K562 (cell line): ENCODE measurements around the gene GJB4. TPM values are rescaled to one million over a fixed set of nuclear protein-coding genes. Genes with fewer than 3 reads are reported as not detected.
A peak's percentile ranks its signal among the peaks of the same experiment; 100 is the strongest.

Source experiments
- ATAC-seq: fragments of 200-7000 bp; cut with Tn5 transposase; 3 replicates; pipeline ENCODE4 v1.9.1; 2020; ENCODE audit warnings: moderate library complexity
- BruUV-seq: library from RNA; stranded (reverse); fragments of 400-500 nt; replicated peaks from 2 replicates; lab custom pipeline; 2021; lab: Mats Ljungman, UMichigan
- CTCF ChIA-PET: fragments of 300-600 bp; formaldehyde crosslinking; extraction: SDS; loops from one replicate; lab custom pipeline; 2021; ENCODE audit warnings: low intra/inter-chr PET ratio; lab: Yijun Ruan, JAX
- POLR2A ChIA-PET: fragments of 300-600, 350-650 bp; sonication (Branson Sonifier 250); formaldehyde crosslinking; extraction: SDS; loops from one replicate; lab custom pipeline; 2021; ENCODE audit warnings: antibody characterized with exemption, inconsistent platforms; lab: Yijun Ruan, JAX
- DNase-seq, 4 experiments: peaks; one replicate each; pipeline versions ENCODE4 v3.0.0 to v3.0.0-alpha.2; 2011 to 2018; ENCODE audit warnings: low spot score in 3 of 4, mixed read lengths in 3 of 4; ENCODE audit errors: extremely low read depth in 1 of 4
- FAIRE-seq: peaks from 2 replicates; lab custom pipeline; 2011; peaks lifted over from hg19 to GRCh38; lab: Jason Lieb, UNC
- H2AFZ ChIP-seq: 2 replicates; pipeline ENCODE4 v1.6.0; 2011; ENCODE audit warnings: low read depth, low read length, control low read depth, inconsistent platforms
- H3K27ac ChIP-seq: fragments of 200-600 bp; 3 replicates; pipeline ENCODE4 v1.8.0; 2011; ENCODE audit warnings: low read depth, mild to moderate bottlenecking, control low read depth, inconsistent platforms, low read length, moderate library complexity, mixed read lengths; ENCODE audit errors: extremely low read depth
- H3K27me3 ChIP-seq, 2 experiments: fragments of 300-600 bp in 1 of 2; 2 replicates in 1 of 2; 3 replicates in 1 of 2; pipeline versions ENCODE4 v1.6.0 to v1.8.0; 2011; ENCODE audit warnings: inconsistent platforms in 2 of 2, low read length in 2 of 2, mild to moderate bottlenecking in 1 of 2, mixed read lengths in 1 of 2, moderate library complexity in 1 of 2; ENCODE audit not compliant: control insufficient read depth in 2 of 2, insufficient read depth in 2 of 2
- H3K36me3 ChIP-seq: fragments of 300-600 bp; 3 replicates; pipeline ENCODE4 v1.8.0; 2011; ENCODE audit warnings: mild to moderate bottlenecking, low read length, inconsistent platforms; ENCODE audit not compliant: control insufficient read depth, insufficient read depth
- H3K4me1 ChIP-seq, 2 experiments: fragments of 200-600 bp in 1 of 2; replicated peaks in 1 of 2; 2 replicates in 1 of 2; 3 replicates in 1 of 2; pipeline versions ENCODE4 v1.5.1 to v1.8.0; 2011; ENCODE audit warnings: inconsistent platforms in 2 of 2, low read length in 2 of 2, mild to moderate bottlenecking in 1 of 2, mixed read lengths in 1 of 2, moderate library complexity in 1 of 2; ENCODE audit not compliant: control insufficient read depth in 2 of 2, insufficient read depth in 2 of 2
- H3K4me2 ChIP-seq: 2 replicates; pipeline ENCODE4 v1.6.1; 2011; ENCODE audit warnings: low read length, control low read depth, inconsistent platforms, mixed read lengths; ENCODE audit not compliant: insufficient read depth
- H3K4me3 ChIP-seq: fragments of 200-600 bp; sonication (generic), shearing (Covaris generic); 2 replicates; pipeline ENCODE4 v1.5.1; 2016; ENCODE audit warnings: control low read depth, inconsistent platforms
- H3K79me2 ChIP-seq: fragments of 200-600 bp; 3 replicates; pipeline ENCODE4 v1.8.0; 2011; ENCODE audit warnings: low read length, inconsistent platforms; ENCODE audit not compliant: control insufficient read depth, insufficient read depth
- H3K9ac ChIP-seq, 2 experiments: 2 replicates each; pipeline versions ENCODE4 v1.6.0 to v1.6.1; 2011; ENCODE audit warnings: low read depth in 2 of 2, low read length in 2 of 2, control low read depth in 1 of 2, inconsistent platforms in 1 of 2, mild to moderate bottlenecking in 1 of 2, mixed read lengths in 1 of 2; ENCODE audit not compliant: insufficient read depth in 1 of 2
- H3K9me1 ChIP-seq: one replicate; pipeline ENCODE4 v1.6.0; 2011; ENCODE audit warnings: inconsistent platforms, mild to moderate bottlenecking, low read length, moderate library complexity; ENCODE audit not compliant: control insufficient read depth, insufficient read depth
- H3K9me3 ChIP-seq: replicated peaks from 2 replicates; pipeline ENCODE4 v1.5.1; 2011; ENCODE audit warnings: low read depth, low read length, inconsistent platforms; ENCODE audit not compliant: control insufficient read depth, insufficient read depth
- H4K20me1 ChIP-seq: replicated peaks from 2 replicates; pipeline ENCODE4 v1.6.1; 2011; ENCODE audit warnings: low read length, inconsistent platforms, mixed read lengths; ENCODE audit not compliant: control insufficient read depth, insufficient read depth
- ILK ChIP-seq: fragments of 450-650 bp; IDR thresholded peaks from 2 replicates; pipeline ENCODE4 v1.6.1; 2016; ENCODE audit warnings: missing genetic modification characterization, low read depth, mild to moderate bottlenecking, missing compliant biosample characterization, moderate library complexity, borderline replicate concordance
- NRF1 ChIP-seq, 2 experiments: fragments of 450-650 bp; IDR thresholded peaks in 1 of 2; conservative IDR thresholded peaks in 1 of 2; 2 replicates each; pipeline ENCODE4 v1.6.1; 2014; ENCODE audit warnings: mild to moderate bottlenecking in 2 of 2
- PKNOX1 ChIP-seq: fragments of 450-650 bp; IDR thresholded peaks from 2 replicates; pipeline ENCODE4 v1.6.1; 2016
- YY1 ChIP-seq, 3 experiments: IDR thresholded peaks; 2 replicates each; pipeline ENCODE4 v1.6.1; 2011; ENCODE audit warnings: low read length in 2 of 3, mild to moderate bottlenecking in 2 of 3, moderate library complexity in 2 of 3, borderline replicate concordance in 1 of 3, control low read depth in 1 of 3, low read depth in 1 of 3; ENCODE audit not compliant: insufficient read depth in 3 of 3, insufficient replicate concordance in 2 of 3, control insufficient read depth in 1 of 3, insufficient read length in 1 of 3; ENCODE audit errors: extremely low read depth in 1 of 3
- WGBS: fragments of 100-300 bp; shearing (Covaris generic); methylation state at CpG from one replicate; pipeline ENCODE4 v1.1.6; 2016; ENCODE audit warnings: low coverage, mixed read lengths; ENCODE audit not compliant: insufficient coverage; ENCODE audit errors: missing lambda C conversion rate; 5-methylcytosine and 5-hydroxymethylcytosine counted together
- in situ Hi-C: fragments of 300-500 bp; cut with MboI; formaldehyde crosslinking; loops from 4 replicates; pipeline ENCODE4 v1.15.0; 2018; ENCODE audit warnings: inconsistent platforms, mixed read lengths
- intact Hi-C: fragments of 100-400 bp; cut with micrococcal nuclease; formaldehyde crosslinking; loops from 2 replicates; pipeline ENCODE4 v1.14.2; 2022
- polyA plus RNA-seq, 8 experiments: library from polyadenylated mRNA; depleted of rRNA in 4 of 8; stranded (reverse) in 5 of 8; unstranded in 3 of 8; fragments of >200 nt; fragmentation: Nextera tagmentation in 2 of 8; fragmentation: Illumina TruSeq in 1 of 8; extraction: Ambion mirVana in 2 of 8; extraction: Trizol in 1 of 8; gene quantifications; 2 replicates each; pipeline versions ENCODE4 v1.2.1 to v1.2.3, GENCODE V29; 2011 to 2014; ENCODE audit warnings: inconsistent platforms in 1 of 8, missing spikeins in 1 of 8
- total RNA-seq, 7 experiments: library from RNA; depleted of rRNA in 6 of 7; stranded (reverse); fragments of >200 nt in 6 of 7; fragmentation: Illumina TruSeq in 2 of 7; extraction: Trizol in 2 of 7; gene quantifications; 2 replicates each; pipeline versions ENCODE4 v1.2.1 to v1.2.3, GENCODE V29; 2011 to 2021; ENCODE audit warnings: low replicate concordance in 1 of 7
- TF ChIP-seq, protein P1 (sequence below): sonication (generic); formaldehyde crosslinking; IDR thresholded peaks from 2 replicates; pipeline ENCODE4 v1.9.0; 2022; ENCODE audit warnings: mild to moderate bottlenecking, missing genetic modification reagents

Gene GJB4
- total and polyA plus RNA-seq, 9 of the 15 experiments (the other 6 are each of a cell fraction or from before 2014, with no cell fraction given) = 0.03 TPM; not detected in 8

- TF ChIP-seq YY1 (IDR thresholded peaks at IDR 0.05; ENCODE audit: borderline replicate concordance in 1 of 3, control insufficient read depth in 1 of 3, extremely low read depth in 1 of 3, insufficient read depth in 3 of 3, insufficient read length in 1 of 3, insufficient replicate concordance in 2 of 3, low read depth in 1 of 3, low read length in 2 of 3) (peak in 1 of 3 experiments; percentile 23), NRF1 (conservative IDR thresholded peaks at IDR 0.05 in 1 of 2, IDR thresholded peaks at IDR 0.05 in 1 of 2) (no peak)
- TF ChIP-seq, all 486 proteins: peak for 13
Observed at GRCh38 chr1:34742667-34743270, 16.8 kb upstream of the GJB4 start (continued).

GRCh38 chr1:34743775-34744174, 15.8 kb upstream of the GJB4 start:
- H3K36me3 ChIP-seq = no peaks in the 10 kb centered on the region
- H3K27me3 ChIP-seq = peaks cover 6 to 39% of the 10 kb centered on the region in 2 experiments; a peak in 3 of 5 replicates
- BruUV-seq = no TSS peak
- peaks cover 11% of the 10 kb centered on the region for H4K20me1 ChIP-seq
- intact Hi-C loops (loop anchor here (2.0 to 5.0 kb wide), 2 partner anchors 281 to 1111 kb away; no protein-coding TSS in a partner anchor), in situ Hi-C loops (loop anchor here (10.0 kb wide), 1 partner anchor 1109 kb away; no protein-coding TSS in a partner anchor)
- TF ChIP-seq, protein P1, sequence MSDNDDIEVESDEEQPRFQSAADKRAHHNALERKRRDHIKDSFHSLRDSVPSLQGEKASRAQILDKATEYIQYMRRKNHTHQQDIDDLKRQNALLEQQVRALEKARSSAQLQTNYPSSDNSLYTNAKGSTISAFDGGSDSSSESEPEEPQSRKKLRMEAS (CRISPR knock-in tag) = no peak
- no peak for TF ChIP-seq ILK (tag)
- TF ChIP-seq PKNOX1 = no peak
- TF ChIP-seq, all 486 proteins: peak for 0
- POLR2A ChIA-PET = interaction anchor here (1.2 kb wide), 1 partner anchor 13 kb away, joined by 3 read pairs; no protein-coding TSS in a partner anchor
- no peak overlapping the region for H3K27ac ChIP-seq
- no peak overlapping the region for H2AFZ ChIP-seq
- CTCF ChIA-PET = interaction anchor here (0.5 to 1.4 kb wide), 2 partner anchors 1109 to 1132 kb away, joined by 3 to 5 read pairs; no protein-coding TSS in a partner anchor
- ATAC-seq (no peak), FAIRE-seq (no peak), DNase-seq (no peak)
- no peaks in the 10 kb centered on the region for H3K9me1 ChIP-seq
- no peaks in the 10 kb centered on the region for H3K9me3 ChIP-seq
- WGBS = 6% methylated on average over 6 of the region's 6 CpGs
- H3K79me2 ChIP-seq = no peaks in the 10 kb centered on the region
- H3K4me2 ChIP-seq = no peak overlapping the region
- H3K4me1 ChIP-seq = no peaks in the 10 kb centered on the region
- no peak overlapping the region for H3K9ac ChIP-seq
- no peak overlapping the region for H3K4me3 ChIP-seq
